Esophagus squamous epithelium (tissue), 5 donors: Measurements from ENCODE around the gene SCAI. TPM values are rescaled to one million over a fixed set of nuclear protein-coding genes. Genes with fewer than 3 reads are reported as not detected.

ENCODE experiments used
- DNase-seq: peaks from one replicate; lab custom pipeline; 2025; lab: John Stamatoyannopoulos, UW
- H3K27ac ChIP-seq, 4 donors: fragments of 200-600 bp; sonication (generic); one replicate each; pipeline ENCODE4 v1.5.1; 2016 to 2019; ENCODE audit warnings: mild to moderate bottlenecking in 1 of 4
- H3K27me3 ChIP-seq, 4 donors: fragments of 200-600 bp; sonication (generic); 1 replicate in 3 of 4; 2 replicates in 1 of 4; pipeline versions ENCODE4 v1.5.1 to v1.6.0; 2017 to 2021; ENCODE audit warnings: antibody characterized with exemption in 1 of 4
- H3K36me3 ChIP-seq, 3 donors: fragments of 200-600 bp; sonication (generic); one replicate each; pipeline ENCODE4 v1.5.1; 2016 to 2019
- H3K4me1 ChIP-seq, 3 donors: fragments of 200-600 bp; sonication (generic); one replicate each; pipeline ENCODE4 v1.5.1; 2017 to 2019
- H3K4me3 ChIP-seq, 4 donors: fragments of 200-600 bp; sonication (generic); 1 replicate in 3 of 4; 2 replicates in 1 of 4; pipeline ENCODE4 v1.5.1; 2016 to 2019; ENCODE audit warnings: mild to moderate bottlenecking in 2 of 4, moderate library complexity in 1 of 4
- H3K9me3 ChIP-seq, 3 donors: fragments of 200-600 bp; sonication (generic); one replicate each; pipeline ENCODE4 v1.5.1; 2016 to 2019
- POLR2A ChIP-seq, 4 donors: fragments of 450-650 bp; IDR thresholded peaks; one replicate each; pipeline ENCODE4 v1.6.1; 2017; ENCODE audit warnings: antibody characterized with exemption in 4 of 4, mild to moderate bottlenecking in 4 of 4, moderate library complexity in 3 of 4
- WGBS, 2 donors: methylation state at CpG; one replicate each; pipeline ENCODE4 v1.1.5; 2018; 5-methylcytosine and 5-hydroxymethylcytosine counted together
- intact Hi-C: fragments of 100-400 bp; cut with DNase I; formaldehyde crosslinking; loops from one replicate; pipeline ENCODE4 v1.15.0; 2022
- total RNA-seq, 4 donors: library from RNA; depleted of rRNA; stranded (reverse); fragments of >200 nt; gene quantifications; one replicate each; pipeline ENCODE4 v1.1.0, GENCODE V29; 2016
- TF ChIP-seq, protein P1 (sequence below), 6 experiments: fragments of 450-650 bp in 4 of 6; fragments of 200-600 bp in 2 of 6; sonication (generic) in 2 of 6; IDR thresholded peaks; one replicate each; pipeline ENCODE4 v1.5.1; 2016 to 2019; ENCODE audit warnings: antibody characterized with exemption in 6 of 6, mild to moderate bottlenecking in 4 of 6, moderate library complexity in 4 of 6
- donor health status: DM: yes; HTN: yes; CAD: no.

The SCAI gene
- total RNA-seq, 4 donors from 2014 or later: 3.3 to 9.9 (median 5.3) TPM

- WGBS, 2 donors: 70 to 81% methylated on average over 9 of the region's 9 CpGs
- DNase-seq: no peak
- Histone ChIP-seq H3K4me1 (peaks cover 0 to 11% (median 0%) of the 10 kb centered on the region in 3 donors), H3K36me3 (peaks cover 12 to 80% (median 15%) of the 10 kb centered on the region in 3 donors), H3K4me3 (no peak overlapping the region), H3K27ac (no peak overlapping the region), H3K27me3 (no peaks in the 10 kb centered on the region), H3K9me3 (no peaks in the 10 kb centered on the region)
- TF ChIP-seq, protein P1, sequence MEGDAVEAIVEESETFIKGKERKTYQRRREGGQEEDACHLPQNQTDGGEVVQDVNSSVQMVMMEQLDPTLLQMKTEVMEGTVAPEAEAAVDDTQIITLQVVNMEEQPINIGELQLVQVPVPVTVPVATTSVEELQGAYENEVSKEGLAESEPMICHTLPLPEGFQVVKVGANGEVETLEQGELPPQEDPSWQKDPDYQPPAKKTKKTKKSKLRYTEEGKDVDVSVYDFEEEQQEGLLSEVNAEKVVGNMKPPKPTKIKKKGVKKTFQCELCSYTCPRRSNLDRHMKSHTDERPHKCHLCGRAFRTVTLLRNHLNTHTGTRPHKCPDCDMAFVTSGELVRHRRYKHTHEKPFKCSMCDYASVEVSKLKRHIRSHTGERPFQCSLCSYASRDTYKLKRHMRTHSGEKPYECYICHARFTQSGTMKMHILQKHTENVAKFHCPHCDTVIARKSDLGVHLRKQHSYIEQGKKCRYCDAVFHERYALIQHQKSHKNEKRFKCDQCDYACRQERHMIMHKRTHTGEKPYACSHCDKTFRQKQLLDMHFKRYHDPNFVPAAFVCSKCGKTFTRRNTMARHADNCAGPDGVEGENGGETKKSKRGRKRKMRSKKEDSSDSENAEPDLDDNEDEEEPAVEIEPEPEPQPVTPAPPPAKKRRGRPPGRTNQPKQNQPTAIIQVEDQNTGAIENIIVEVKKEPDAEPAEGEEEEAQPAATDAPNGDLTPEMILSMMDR (IDR thresholded peaks at IDR 0.05): no peak
- no peak for TF ChIP-seq POLR2A (IDR thresholded peaks at IDR 0.05)
- intact Hi-C loops: no loop called here
Measured at GRCh38 chr9:124899845-124900244, 243.5 kb downstream of the SCAI start.

- no peak for DNase-seq
- no peaks in the 10 kb centered on the region for H3K27me3 ChIP-seq
- H3K36me3 ChIP-seq: peaks cover 12 to 78% (median 25%) of the 10 kb centered on the region in 3 donors
- TF ChIP-seq, protein P1 (IDR thresholded peaks at IDR 0.05): no peak
- TF ChIP-seq POLR2A (IDR thresholded peaks at IDR 0.05): no peak
- H3K9me3 ChIP-seq: no peaks in the 10 kb centered on the region
- peaks cover 0 to 11% (median 0%) of the 10 kb centered on the region in 3 donors for H3K4me1 ChIP-seq
- 91 to 96% methylated on average over 6 of the region's 6 CpGs for WGBS, 2 donors
- intact Hi-C loops: no loop called here
- H3K27ac ChIP-seq: no peak overlapping the region
- no peak overlapping the region for H3K4me3 ChIP-seq
Measured at GRCh38 chr9:124897570-124898460, 245.5 kb downstream of the SCAI start.

DNA sequence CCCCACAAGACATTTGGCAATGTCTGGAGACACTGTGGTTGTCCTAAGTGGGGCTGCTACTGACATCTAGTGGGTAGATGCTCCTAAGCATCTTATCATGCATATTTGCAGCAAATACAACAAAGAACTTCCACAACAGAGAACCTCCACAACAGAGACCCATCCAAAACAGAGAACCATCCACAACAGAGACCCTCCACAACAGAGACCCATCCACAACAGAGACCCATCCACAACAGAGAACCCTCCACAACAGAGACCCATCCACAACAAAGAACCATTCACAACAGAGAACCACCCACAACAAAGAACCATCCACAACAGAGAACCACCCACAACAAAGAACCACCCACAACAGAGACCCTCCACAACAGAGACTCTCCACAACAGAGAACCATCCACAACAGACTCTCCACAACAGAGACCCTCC lies 248.6 kb downstream of the SCAI start:
- TF ChIP-seq, protein P1 (IDR thresholded peaks at IDR 0.05): peak in 5 of 6 experiments; percentile 17 to 52 (median 22)
- no peak for TF ChIP-seq POLR2A (IDR thresholded peaks at IDR 0.05)
- H3K36me3 ChIP-seq: peaks cover 9 to 93% (median 39%) of the 10 kb centered on the region in 3 donors
- no peak overlapping the region for H3K4me3 ChIP-seq
- DNase-seq: no peak
- no peaks in the 10 kb centered on the region for H3K27me3 ChIP-seq
- H3K27ac ChIP-seq: no peak overlapping the region
- no peaks in the 10 kb centered on the region for H3K9me3 ChIP-seq
- intact Hi-C loops: no loop called here
- peaks cover 0 to 2% (median 0%) of the 10 kb centered on the region in 3 donors for H3K4me1 ChIP-seq

DNA sequence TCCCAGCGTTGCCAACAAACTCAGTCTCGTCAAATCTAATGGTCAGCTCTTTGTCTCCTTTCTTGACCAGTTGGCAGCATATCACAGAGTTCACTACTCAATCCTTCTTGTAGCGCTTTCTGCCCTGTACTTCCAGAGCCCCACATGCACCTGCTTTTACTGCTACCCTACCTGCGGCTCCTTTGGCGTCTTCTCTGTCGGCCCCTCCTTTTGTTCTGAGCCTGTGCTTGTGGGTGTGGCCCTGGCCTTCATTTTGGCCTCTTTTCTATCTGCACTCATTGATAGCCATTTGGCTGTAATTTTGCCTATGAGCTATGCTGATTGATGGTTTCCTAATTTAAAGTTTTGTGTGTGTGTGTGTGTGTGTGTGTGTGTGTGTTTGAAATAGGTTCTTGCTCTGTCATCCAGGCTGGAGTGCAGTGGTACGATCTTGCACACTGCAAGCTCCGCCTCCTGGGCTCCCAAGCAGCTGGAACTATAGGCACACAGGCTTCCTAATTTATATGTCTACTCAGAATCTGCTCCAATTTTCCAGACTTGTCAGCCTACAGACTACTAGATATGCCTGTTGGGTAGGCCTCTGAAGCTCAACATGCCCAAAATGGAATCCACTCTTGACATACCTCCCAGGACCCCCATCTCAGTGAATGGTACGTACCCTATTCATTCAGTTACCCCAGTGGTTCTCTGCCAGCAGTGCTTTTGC lies 249.1 kb downstream of the SCAI start:
- Histone ChIP-seq H3K9me3 (no peaks in the 10 kb centered on the region), H3K36me3 (peaks cover 3 to 93% (median 39%) of the 10 kb centered on the region in 3 donors), H3K4me1 (no peaks in the 10 kb centered on the region), H3K27me3 (no peaks in the 10 kb centered on the region), H3K27ac (no peak overlapping the region), H3K4me3 (no peak overlapping the region)
- TF ChIP-seq POLR2A (IDR thresholded peaks at IDR 0.05): no peak
- DNase-seq: no peak
- intact Hi-C loops: no loop called here
- WGBS, 2 donors: 81 to 87% methylated on average over 9 of the region's 9 CpGs

Other genes with a start within 250 kb of the SCAI start
- gene GOLGA1, start 202.4 kb downstream of the SCAI start, total RNA-seq: 10 to 100 TPM; 11.9 to 18.8 (median 14.8) TPM
- 10 to 100 TPM; 18.0 to 31.3 (median 26.6) TPM for gene PPP6C, start 46.3 kb upstream of the SCAI start, total RNA-seq
- 10 to 100 TPM; 12.5 to 23.0 (median 15.0) TPM for gene RABEPK, start 57.0 kb upstream of the SCAI start, total RNA-seq
- 100 to 1,000 TPM in 2 of 4 donors, 10 to 100 TPM in 2; 84.1 to 178 (median 132) TPM for gene HSPA5, start 97.8 kb upstream of the SCAI start, total RNA-seq
- 10 to 100 TPM; 34.8 to 65.4 (median 44.1) TPM for gene GAPVD1, start 118.3 kb upstream of the SCAI start, total RNA-seq